NCI-H146 (cell line): ENCODE results near the gene WNK2.
"Not testable (repeated sequence)": the region's sequence is repeated elsewhere in the genome, so short reads cannot be mapped to it uniquely, and the experiment has no call there.

Source experiments
- DNase-seq: peaks from one replicate; lab custom pipeline; 2025; lab: John Stamatoyannopoulos, UW

The WNK2 gene

DNA sequence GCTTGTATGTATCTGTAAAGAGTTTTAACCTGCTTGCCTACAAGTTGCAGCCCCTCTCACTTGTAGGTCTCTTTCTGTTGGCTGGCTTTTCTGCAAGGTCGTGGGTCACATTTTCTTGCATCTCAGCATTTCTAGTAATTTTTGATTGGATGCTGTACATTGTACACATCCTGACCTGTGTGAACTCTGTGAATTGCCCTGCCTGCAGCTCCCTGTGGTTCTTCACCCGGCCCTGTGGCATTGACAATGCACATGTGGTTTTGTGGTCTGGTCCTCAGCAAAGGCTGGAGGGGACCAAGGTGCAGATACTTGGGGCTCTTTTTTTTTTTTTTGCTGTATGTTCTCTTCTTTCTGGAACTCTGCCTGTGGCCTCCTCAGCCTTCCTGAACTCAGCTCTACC is 53.6 kb downstream of the WNK2 start:
- no peak for DNase-seq

GRCh38 chr9:93238953-93239925 is 55.3 kb downstream of the WNK2 start:
- no peak for DNase-seq

DNA sequence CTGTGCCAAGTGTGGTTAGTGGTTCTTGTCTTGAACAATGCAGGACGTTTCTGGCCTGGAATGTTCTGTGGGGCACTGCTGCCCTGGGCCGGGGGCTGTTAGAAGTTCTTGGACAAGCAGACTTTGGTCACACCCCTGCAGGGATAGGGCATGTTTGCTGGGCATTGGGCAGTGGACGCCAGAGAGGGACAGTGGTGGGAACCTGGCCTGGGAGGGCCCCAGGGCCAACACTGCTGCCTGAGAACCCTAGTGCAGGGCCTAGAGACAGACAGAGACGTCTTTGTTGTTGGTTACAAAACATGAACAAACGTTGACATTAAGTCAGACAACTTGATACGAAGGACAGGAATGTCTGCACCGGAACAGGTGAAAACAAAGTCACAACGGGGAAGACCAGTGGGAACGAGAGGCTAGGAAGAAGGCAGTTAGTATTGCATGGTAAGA is 57.0 kb downstream of the WNK2 start:
- no peak for DNase-seq

- DNase-seq = no peak
Observed at GRCh38 chr9:93243112-93243511, 59.2 kb downstream of the WNK2 start.

GRCh38 chr9:93244101-93244500 is 60.2 kb downstream of the WNK2 start:
- no peak for DNase-seq

DNA sequence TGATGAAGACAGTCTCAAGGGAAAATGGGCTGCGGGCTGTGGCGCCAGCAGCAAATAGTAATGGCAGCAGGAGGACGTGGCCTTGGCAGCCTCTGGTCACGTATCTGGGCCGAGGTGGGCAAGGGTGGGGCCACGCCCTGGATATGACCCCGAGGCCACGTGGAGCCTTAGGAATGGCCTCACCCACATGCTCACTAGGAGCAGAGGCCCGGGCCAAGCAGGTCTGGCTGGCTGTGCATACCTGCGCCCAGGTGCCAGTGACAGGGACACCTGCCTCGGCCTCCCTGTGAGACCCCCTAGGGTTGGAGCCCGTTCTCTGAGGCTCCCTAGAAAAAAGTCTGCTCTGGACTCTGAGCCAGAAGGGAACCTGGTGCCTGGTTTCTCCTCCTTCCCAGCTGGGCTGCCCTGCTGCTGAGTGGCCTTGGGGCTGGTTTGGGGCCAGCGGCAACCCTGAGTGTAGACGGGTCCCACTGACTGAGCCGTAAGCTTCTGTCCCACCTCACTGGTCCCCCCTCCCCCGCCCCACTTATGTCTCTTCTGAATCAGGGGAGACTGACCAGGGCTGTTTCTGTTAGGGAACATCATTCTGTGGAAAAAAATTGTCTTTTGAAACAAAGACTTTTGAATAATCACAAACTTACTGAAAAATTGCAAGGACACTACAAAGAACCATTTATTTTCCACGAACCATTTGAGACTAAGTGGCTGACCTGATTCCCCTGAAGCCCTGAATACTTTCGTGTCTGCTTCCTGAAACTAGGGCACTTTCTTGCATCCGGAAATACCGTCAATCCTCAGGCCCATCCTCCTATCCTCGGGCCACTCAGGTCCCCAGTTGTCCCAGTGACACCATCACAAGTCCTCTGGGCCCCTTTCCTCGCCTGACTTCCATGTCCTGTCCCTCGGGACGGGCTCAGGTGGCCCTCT is 60.8 kb downstream of the WNK2 start:
- no peak for DNase-seq

- no peak for DNase-seq
Observed at GRCh38 chr9:93245437-93245970, 61.6 kb downstream of the WNK2 start.

GRCh38 chr9:93246111-93246510 is 62.2 kb downstream of the WNK2 start:
- no peak for DNase-seq

DNA sequence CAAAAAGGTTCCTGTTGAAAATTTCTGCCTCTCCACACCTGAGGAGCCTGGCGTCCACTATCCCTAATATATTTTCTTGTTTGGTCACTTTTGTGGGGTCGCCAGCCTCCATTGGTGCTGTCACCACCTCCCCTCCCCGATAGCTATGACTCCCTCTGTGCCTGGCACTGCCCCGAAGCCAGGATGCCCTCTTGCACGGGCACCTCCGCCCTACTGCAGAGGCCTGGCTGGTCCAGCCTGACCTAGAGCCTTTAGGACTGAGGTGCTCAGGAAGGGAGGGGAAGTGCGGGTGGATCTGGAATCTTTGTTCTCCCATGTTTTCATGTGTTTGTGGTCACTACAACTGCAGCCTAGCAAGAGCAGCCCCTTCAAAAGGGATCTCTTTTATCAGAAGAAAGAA is 62.6 kb downstream of the WNK2 start:
- DNase-seq = no peak

DNA sequence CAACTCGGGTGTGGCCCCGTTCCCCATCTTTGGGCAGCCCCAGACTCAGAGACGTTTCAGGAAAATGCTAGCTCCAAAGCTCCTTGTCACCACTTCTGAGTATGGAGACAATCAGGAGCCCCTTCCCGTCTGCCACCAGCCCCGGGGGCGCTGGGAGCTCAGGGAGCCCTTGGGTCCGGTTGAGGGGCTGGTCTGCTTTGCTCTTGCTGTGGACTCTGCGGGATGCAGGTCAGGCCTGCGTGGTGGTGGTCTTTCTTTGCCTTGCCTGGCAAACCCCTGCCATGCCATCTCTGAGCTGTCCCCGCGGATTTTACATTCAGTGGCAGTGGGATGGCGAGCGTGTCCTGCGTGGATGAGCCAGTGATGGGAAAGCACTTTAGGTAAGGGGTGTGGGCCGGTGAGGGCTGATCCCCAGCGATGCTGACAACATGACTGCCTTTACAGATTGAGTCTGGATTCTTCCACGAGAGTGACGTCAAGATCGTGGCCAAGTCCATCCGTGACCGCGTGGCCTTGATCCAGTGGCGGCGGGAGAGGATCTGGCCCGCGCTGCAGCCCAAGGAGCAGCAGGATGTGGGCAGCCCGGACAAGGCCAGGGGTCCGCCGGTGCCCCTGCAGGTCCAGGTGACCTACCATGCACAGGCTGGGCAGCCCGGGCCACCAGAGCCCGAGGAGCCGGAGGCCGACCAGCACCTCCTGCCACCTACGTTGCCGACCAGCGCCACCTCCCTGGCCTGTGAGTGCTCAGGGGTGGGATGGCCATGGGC is 63.3 kb downstream of the WNK2 start:
- no peak for DNase-seq

DNA sequence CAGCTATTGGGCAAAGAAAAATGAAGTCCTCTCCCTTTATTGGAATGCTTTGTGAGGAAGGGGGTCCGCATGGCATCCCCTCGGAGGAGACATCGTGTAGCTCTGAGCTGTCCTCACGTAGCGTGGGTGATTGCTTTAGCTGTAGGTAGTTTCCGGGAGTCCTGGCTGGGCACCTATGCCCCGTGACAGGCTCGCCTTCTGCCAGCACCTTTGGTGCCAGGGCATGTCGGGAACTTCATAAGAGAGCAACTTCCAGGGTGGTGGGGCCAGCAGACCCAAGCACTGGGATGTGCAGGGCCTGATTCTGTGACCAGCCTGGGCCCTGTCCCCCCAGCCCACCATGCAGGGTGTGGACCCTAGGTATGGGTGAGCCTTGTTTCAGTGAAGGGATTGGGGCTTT is 64.0 kb downstream of the WNK2 start:
- DNase-seq = no peak

DNA sequence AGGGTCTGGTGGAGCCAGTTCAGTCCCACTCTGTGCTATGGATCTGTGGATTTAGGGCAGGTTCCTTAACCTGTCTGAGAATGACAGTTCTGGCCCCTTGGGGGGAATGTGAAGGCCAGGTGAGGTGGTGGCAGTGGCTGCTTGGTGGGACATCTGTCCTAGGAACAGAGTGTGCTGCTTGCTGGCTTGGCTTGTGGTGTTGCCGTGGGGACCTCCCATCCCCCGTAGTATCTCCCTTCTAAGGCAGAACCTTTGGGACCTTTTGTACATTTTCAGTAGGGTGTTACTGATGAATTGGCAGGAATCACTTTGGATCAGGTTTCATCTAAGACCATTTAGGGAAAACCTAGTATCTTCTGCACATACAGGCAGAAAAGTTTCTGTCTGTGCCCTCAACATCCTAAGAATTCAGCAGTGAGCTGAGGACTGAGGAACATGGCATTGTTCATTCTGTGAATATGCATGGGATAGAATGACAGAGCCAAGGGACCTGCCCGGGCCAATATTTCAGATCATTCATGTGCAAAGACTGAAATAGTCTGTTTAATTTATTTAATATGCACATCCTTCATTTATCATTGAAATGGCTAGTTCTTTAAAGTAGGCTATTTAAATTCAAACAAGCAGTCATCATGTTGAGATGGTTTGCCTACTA is 64.6 kb downstream of the WNK2 start:
- DNase-seq = no peak

GRCh38 chr9:93250185-93250584 is 66.2 kb downstream of the WNK2 start:
- no peak for DNase-seq

DNA sequence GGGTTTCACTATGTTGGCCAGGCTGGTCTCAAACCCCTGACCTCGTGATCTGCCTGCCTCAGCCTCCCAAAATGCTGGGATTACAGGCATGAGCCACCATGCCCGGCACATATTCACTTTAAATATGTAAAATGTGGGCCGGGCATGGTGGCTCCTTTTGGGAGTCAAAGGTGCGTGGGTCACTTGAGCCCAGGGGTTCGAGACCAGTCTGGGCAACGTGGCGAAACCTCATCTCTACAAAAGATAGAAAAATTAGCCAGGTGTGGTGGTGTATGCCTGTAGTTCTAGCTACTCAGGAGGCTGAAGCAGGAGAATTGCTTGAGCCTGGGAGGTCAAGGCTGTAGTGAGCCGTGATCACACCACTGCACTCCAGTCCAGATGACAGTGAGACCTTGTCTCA is 67.4 kb downstream of the WNK2 start:
- DNase-seq = not testable (repeated sequence)

- DNase-seq = no peak
Observed at GRCh38 chr9:93252116-93252780, 68.3 kb downstream of the WNK2 start.

GRCh38 chr9:93252781-93253530 is 69.0 kb downstream of the WNK2 start:
- no peak for DNase-seq

- DNase-seq = no peak
Observed at GRCh38 chr9:93253633-93254032, 69.7 kb downstream of the WNK2 start.

- DNase-seq = no peak
Observed at GRCh38 chr9:93254061-93254481, 70.1 kb downstream of the WNK2 start.

DNA sequence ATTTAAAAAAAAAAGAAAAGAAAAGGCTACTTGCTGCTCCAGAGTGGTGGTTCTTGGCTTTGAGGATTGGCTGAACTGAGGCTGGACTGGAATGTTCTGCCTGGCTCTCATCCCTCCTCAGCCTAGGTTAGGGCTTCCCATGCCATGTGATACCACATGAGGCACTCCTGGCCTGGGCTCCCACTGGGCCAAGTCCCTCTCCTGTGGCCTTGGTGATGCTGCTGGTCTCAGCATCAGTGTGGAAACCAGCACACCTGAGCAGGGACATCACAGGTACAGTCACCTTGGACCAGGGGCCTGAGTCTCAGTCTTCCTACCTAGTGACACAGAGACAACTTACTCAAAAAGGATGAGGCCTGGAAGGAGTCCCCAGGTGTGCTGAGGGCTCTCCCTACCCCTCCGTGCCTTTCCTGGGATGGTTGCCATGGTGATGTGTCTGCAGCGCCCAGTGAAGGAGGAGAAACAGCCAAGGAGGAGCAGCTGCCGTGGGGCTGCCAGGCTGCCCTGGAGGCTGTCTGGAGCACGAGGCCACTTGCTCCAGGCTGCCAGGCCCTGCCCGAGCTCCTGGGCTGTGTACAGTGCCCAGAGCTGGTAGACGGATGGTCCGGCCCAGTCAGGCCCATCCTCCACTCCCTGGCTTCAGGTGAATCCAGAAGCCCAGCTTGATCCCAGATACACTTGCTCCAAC is 71.0 kb downstream of the WNK2 start:
- no peak for DNase-seq
